ENCODE measurements around the gene TRHDE.

TRHDE gene

GRCh38 chr12:72272091-72272661 is at the start of gene TRHDE:
Gene TRHDE (plus strand): TSS chr12:72272370. CDS start chr12:72272644, 274 bp downstream.
- no peak for DNase-seq (ENCODE audit: low read depth)

- no peak for DNase-seq (ENCODE audit: low read depth)
Observed at GRCh38 chr12:72226510-72226909, 45.7 kb upstream of the TRHDE start.

- no peak for DNase-seq (ENCODE audit: low read depth)
Observed at GRCh38 chr12:72228424-72228823, 43.7 kb upstream of the TRHDE start.

- no peak for DNase-seq (ENCODE audit: low read depth)
Observed at GRCh38 chr12:72230589-72230988, 41.6 kb upstream of the TRHDE start.

- no peak for DNase-seq (ENCODE audit: low read depth)
Observed at GRCh38 chr12:72234886-72235285, 37.3 kb upstream of the TRHDE start.

- no peak for DNase-seq (ENCODE audit: low read depth)
Observed at GRCh38 chr12:72236071-72236705, 36.0 kb upstream of the TRHDE start.

- DNase-seq (ENCODE audit: low read depth), result no peak
Observed at GRCh38 chr12:72241552-72241951, 30.6 kb upstream of the TRHDE start.

- no peak for DNase-seq (ENCODE audit: low read depth)
Observed at GRCh38 chr12:72242946-72243345, 29.2 kb upstream of the TRHDE start.

- DNase-seq (ENCODE audit: low read depth), result no peak
Observed at GRCh38 chr12:72246370-72246769, 25.8 kb upstream of the TRHDE start.

GRCh38 chr12:72250346-72250745 is 21.8 kb upstream of the TRHDE start:
- no peak for DNase-seq (ENCODE audit: low read depth)

- no peak for DNase-seq (ENCODE audit: low read depth)
Observed at GRCh38 chr12:72256725-72257124, 15.4 kb upstream of the TRHDE start.

GRCh38 chr12:72261885-72262284 is 10.3 kb upstream of the TRHDE start:
- DNase-seq (ENCODE audit: low read depth), result no peak

GRCh38 chr12:72264548-72265175 is 7.5 kb upstream of the TRHDE start:
- no peak for DNase-seq (ENCODE audit: low read depth)

- no peak for DNase-seq (ENCODE audit: low read depth)
Observed at GRCh38 chr12:72267974-72268373, 4.2 kb upstream of the TRHDE start.

- DNase-seq (ENCODE audit: low read depth), result no peak
Observed at GRCh38 chr12:72268386-72268785, 3.8 kb upstream of the TRHDE start.

GRCh38 chr12:72269491-72269890 is 2.7 kb upstream of the TRHDE start:
- DNase-seq (ENCODE audit: low read depth), result no peak

GRCh38 chr12:72270246-72270645 is 1.9 kb upstream of the TRHDE start:
- DNase-seq (ENCODE audit: low read depth), result no peak

GRCh38 chr12:72270961-72271360 is 1.2 kb upstream of the TRHDE start:
- no peak for DNase-seq (ENCODE audit: low read depth)

GRCh38 chr12:72271451-72272090 is 599 bp upstream of the TRHDE start:
- DNase-seq (ENCODE audit: low read depth), result no peak

GRCh38 chr12:72272731-72273498 is 745 bp downstream of the TRHDE start:
- DNase-seq (ENCODE audit: low read depth), result no peak

GRCh38 chr12:72273499-72273837 is 1.3 kb downstream of the TRHDE start:
- no peak for DNase-seq (ENCODE audit: low read depth)

GRCh38 chr12:72273851-72274351 is 1.7 kb downstream of the TRHDE start:
- DNase-seq (ENCODE audit: low read depth), result no peak
